Measurements from ENCODE around the gene MSI2.

GRCh38 chr17:57600074-57600473, 343.8 kb downstream of the MSI2 start:
- no peak for TF ChIP-seq CTCF (IDR thresholded peaks at IDR 0.05)
- no peak for TF ChIP-seq EZH2 (IDR thresholded peaks at IDR 0.05; ENCODE audit: borderline replicate concordance, insufficient read depth, low read depth, low read length, poor library complexity, severe bottlenecking)

Measured in B cell (primary cell).